Transverse colon (tissue), 4 donors: Measurements from ENCODE around the gene PRKG1. TPM values are rescaled to one million over a fixed set of nuclear protein-coding genes. Genes with fewer than 3 reads are reported as not detected.

Source experiments
- DNase-seq: peaks from one replicate; pipeline ENCODE4 v3.0.0-alpha.2; 2019
- H3K27ac ChIP-seq, 4 donors: fragments of 200-600 bp; sonication (generic); 2 replicates each; pipeline ENCODE4 v1.5.1; 2016 to 2018; ENCODE audit warnings: inconsistent platforms in 4 of 4
- H3K27me3 ChIP-seq: fragments of 200-600 bp; sonication (generic); 2 replicates; pipeline ENCODE4 v1.5.1; 2017; ENCODE audit warnings: inconsistent platforms
- H3K36me3 ChIP-seq, 4 donors: fragments of 200-600 bp; sonication (generic); 2 replicates each; pipeline ENCODE4 v1.5.1; 2017 to 2019; ENCODE audit warnings: inconsistent platforms in 4 of 4
- H3K4me1 ChIP-seq, 4 donors: fragments of 200-600 bp; sonication (generic); 2 replicates each; pipeline ENCODE4 v1.5.1; 2017 to 2020; ENCODE audit warnings: inconsistent platforms in 4 of 4
- H3K4me3 ChIP-seq, 4 donors: fragments of 200-600 bp; sonication (generic); 1 replicate in 1 of 4; 2 replicates in 3 of 4; pipeline versions ENCODE4 v1.5.1 to v1.6.1; 2017 to 2019; ENCODE audit warnings: inconsistent platforms in 4 of 4
- H3K9me3 ChIP-seq, 2 donors: fragments of 200-600 bp; sonication (generic); 2 replicates each; pipeline ENCODE4 v1.5.1; 2017 to 2019; ENCODE audit warnings: inconsistent platforms in 2 of 2
- CTCF ChIP-seq, 5 experiments: fragments of 200-600 bp in 3 of 5; fragments of 450-650 bp in 2 of 5; sonication (generic) in 3 of 5; IDR thresholded peaks; 1 replicate in 2 of 5; 2 replicates in 3 of 5; pipeline ENCODE4 v1.5.1; 2016 to 2017; ENCODE audit warnings: antibody characterized with exemption in 5 of 5, inconsistent platforms in 3 of 5, mild to moderate bottlenecking in 2 of 5, moderate library complexity in 1 of 5
- EP300 ChIP-seq: sonication (generic); formaldehyde crosslinking; IDR thresholded peaks from one replicate; pipeline ENCODE4 v1.6.1; 2017; ENCODE audit warnings: antibody characterized with exemption, low read depth
- POLR2A ChIP-seq: fragments of 450-650 bp; IDR thresholded peaks from one replicate; pipeline ENCODE4 v1.6.1; 2016; ENCODE audit warnings: antibody characterized with exemption, mild to moderate bottlenecking, moderate library complexity
- POLR2AphosphoS5 ChIP-seq, 3 donors: sonication (generic); formaldehyde crosslinking; IDR thresholded peaks; one replicate each; pipeline ENCODE4 v1.6.1; 2016; ENCODE audit warnings: antibody characterized with exemption in 3 of 3
- WGBS, 2 donors: methylation state at CpG; one replicate each; pipeline ENCODE4 v1.1.5; 2018; ENCODE audit warnings: low coverage in 1 of 2; 5-methylcytosine and 5-hydroxymethylcytosine counted together
- in situ Hi-C, 4 donors: fragments of 200-750 bp; cut with MboI; loops; one replicate each; pipeline versions ENCODE4 v1.15.0 to v1.15.1; 2017; ENCODE audit warnings: low sequenced_read_pairs in 3 of 4, low pct_ligation_motif_present in 1 of 4, low pct_unique_long_range_greater_than_20kb in 1 of 4
- intact Hi-C: fragments of 100-400 bp; cut with DNase I; formaldehyde crosslinking; loops from one replicate; pipeline ENCODE4 v1.15.1; 2023; ENCODE audit warnings: low total_unique reads
- total RNA-seq, 4 donors: library from RNA; depleted of rRNA; stranded (reverse); fragments of >200 nt; gene quantifications; one replicate each; pipeline ENCODE4 v1.1.0, GENCODE V29; 2016

The PRKG1 gene
- total RNA-seq, 4 donors from 2014 or later, result 17.6 to 30.6 (median 26.9) TPM

GRCh38 chr10:52313933-52314821 lies 1239.9 kb downstream of the PRKG1 start, which contains the start of gene DKK1:
Gene DKK1, plus strand, starts transcription at chr10:52314281. Its CDS starts 154 bp downstream, at chr10:52314435.
- H3K27ac ChIP-seq, result no peak within 1 kb of the TSS
- H3K9me3 ChIP-seq, result no peaks in the 10 kb centered on the region
- H3K4me1 ChIP-seq, result peaks cover 6 to 23% (median 17%) of the 10 kb centered on the region in 4 donors
- intact Hi-C loops (loop anchor here (10.0 kb wide), 1 partner anchor 171 kb away; no protein-coding TSS in a partner anchor), in situ Hi-C loops (loop anchor here in 3 of 4 donors (10.0 kb wide), 2 partner anchors 171 to 181 kb away; no protein-coding TSS in a partner anchor)
- H3K4me3 ChIP-seq, result peak within 1 kb of the TSS; percentile 13 to 62 (median 40)
- 3% methylated on average over 6 to 54 of the region's 55 CpGs for WGBS, 2 donors
- TF ChIP-seq POLR2AphosphoS5 (IDR thresholded peaks at IDR 0.05) (no peak), POLR2A (no peak), CTCF (IDR thresholded peaks at IDR 0.05) (peak; percentile 68 to 75 (median 70)), EP300 (no peak)
- peaks cover 66% of the 10 kb centered on the region for H3K27me3 ChIP-seq
- no peaks in the 10 kb centered on the region for H3K36me3 ChIP-seq
- peak; percentile 77 for DNase-seq

DNA sequence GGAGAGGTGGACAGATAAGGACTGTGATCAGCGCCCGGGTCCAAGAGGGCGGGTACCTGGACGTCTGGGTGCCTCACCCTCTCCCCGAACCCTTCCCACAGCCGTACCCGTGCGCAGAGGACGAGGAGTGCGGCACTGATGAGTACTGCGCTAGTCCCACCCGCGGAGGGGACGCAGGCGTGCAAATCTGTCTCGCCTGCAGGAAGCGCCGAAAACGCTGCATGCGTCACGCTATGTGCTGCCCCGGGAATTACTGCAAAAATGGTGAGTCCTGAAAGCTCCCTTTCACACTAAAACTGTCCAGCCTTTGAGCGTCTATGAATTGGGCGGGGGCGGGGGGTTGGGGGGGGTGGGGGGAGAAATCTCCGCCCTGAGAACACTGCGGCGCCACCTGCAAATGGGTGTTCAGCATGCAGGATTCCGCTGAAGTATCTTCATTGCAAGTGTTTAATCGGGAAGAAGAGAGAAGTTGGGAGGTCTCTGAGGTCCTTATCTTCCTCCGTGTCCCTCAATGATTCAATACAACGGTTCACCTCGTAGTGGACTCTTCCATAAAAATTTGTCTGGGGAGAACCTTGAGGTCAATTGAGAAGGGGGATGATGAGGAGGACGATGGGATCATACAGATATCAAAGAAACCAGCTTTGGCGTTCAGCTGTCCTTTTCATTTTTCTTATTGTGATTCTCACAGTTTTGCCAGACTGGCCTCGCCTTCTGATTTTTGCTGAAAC lies 1240.7 kb downstream of the PRKG1 start:
- peak; percentile 8 for DNase-seq
- WGBS, 2 donors, result 11 to 14% methylated on average over 12 to 34 of the region's 36 CpGs
- peak overlapping the region in 3 of 4 donors; percentile 40 to 62 (median 40) for H3K4me3 ChIP-seq

DNA sequence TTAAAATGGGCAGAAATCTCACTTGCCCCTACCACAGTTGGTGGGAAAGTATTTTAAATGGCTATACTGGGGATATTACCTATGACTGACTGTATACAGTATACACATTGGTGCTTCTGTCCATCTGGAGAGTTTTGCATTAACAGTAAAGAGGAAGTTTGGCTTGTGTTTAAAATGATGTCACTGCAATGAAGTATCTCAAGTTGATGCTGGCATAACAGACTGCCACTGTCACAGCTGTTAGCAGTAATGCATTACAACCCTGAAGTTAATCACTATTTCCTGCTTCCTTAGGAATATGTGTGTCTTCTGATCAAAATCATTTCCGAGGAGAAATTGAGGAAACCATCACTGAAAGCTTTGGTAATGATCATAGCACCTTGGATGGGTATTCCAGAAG lies 1241.7 kb downstream of the PRKG1 start:
- intact Hi-C loops (loop anchor here (10.0 kb wide), 1 partner anchor 169 kb away; no protein-coding TSS in a partner anchor), in situ Hi-C loops (loop anchor here in 3 of 4 donors (10.0 kb wide), 2 partner anchors 169 to 179 kb away; no protein-coding TSS in a partner anchor)
- Histone ChIP-seq H3K9me3 (no peaks in the 10 kb centered on the region), H3K4me1 (peaks cover 6 to 23% (median 17%) of the 10 kb centered on the region in 4 donors), H3K4me3 (no peak overlapping the region), H3K27ac (no peak overlapping the region), H3K27me3 (peaks cover 48% of the 10 kb centered on the region), H3K36me3 (no peaks in the 10 kb centered on the region)
- WGBS, 2 donors, result 72% methylated on average over 1 of the region's 1 CpG; no CpG with 5 or more reads in 1 of the 2 donors
- TF ChIP-seq POLR2AphosphoS5 (IDR thresholded peaks at IDR 0.05) (no peak), EP300 (no peak), CTCF (IDR thresholded peaks at IDR 0.05) (no peak), POLR2A (no peak)
- DNase-seq, result no peak

More for the DNA sequence above, 1240.7 kb downstream of the PRKG1 start:
- H3K4me1 ChIP-seq, result peaks cover 6 to 23% (median 17%) of the 10 kb centered on the region in 4 donors
- TF ChIP-seq POLR2AphosphoS5 (IDR thresholded peaks at IDR 0.05), result no peak
- no peak for TF ChIP-seq CTCF (IDR thresholded peaks at IDR 0.05)
- intact Hi-C loops, result loop anchor here (10.0 kb wide), 1 partner anchor 170 kb away; no protein-coding TSS in a partner anchor
- H3K27me3 ChIP-seq, result peaks cover 58% of the 10 kb centered on the region
- in situ Hi-C loops, result loop anchor here in 3 of 4 donors (10.0 kb wide), 2 partner anchors 170 to 180 kb away; no protein-coding TSS in a partner anchor
- no peaks in the 10 kb centered on the region for H3K36me3 ChIP-seq
- H3K27ac ChIP-seq, result no peak overlapping the region
- H3K9me3 ChIP-seq, result no peaks in the 10 kb centered on the region
